ENCODE data around the gene VPS37C.

DNA sequence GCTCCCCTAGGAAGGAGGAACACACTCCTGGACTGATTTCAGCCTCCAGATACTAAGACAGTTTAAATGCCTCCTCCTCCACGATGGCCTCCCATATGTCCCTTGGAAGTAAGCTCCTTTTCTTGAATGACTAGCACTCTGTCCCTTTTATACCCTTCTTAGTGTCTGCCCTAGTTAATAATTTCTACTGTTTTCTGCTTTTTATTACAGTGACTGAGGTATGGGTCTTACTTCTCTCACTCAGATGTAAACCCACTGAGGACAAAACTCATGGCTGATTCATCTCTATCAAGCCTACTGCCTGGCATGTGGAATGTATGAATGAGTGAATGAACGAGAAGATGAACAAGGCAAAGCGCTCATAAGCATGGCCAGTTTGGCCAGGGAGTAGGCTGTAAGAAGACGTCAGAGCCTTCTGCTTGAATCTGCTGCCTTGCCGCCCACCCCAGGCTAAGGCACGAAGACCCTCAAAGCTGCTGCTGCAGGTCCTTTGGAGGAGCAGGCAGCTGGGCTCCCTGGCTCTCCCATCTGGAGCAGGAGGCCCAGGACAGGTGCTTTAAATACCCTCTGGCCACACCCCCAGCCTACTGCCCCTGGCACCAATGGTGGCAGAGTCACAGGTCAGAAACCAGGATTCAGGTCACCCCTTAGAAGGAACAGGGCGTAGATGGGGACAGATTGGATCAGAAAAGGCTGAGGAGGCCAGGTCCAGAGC, 33.9 kb upstream of the VPS37C start:
- TF ChIP-seq POLR2A (IDR thresholded peaks at IDR 0.05), result no peak
- TF ChIP-seq CTCF (IDR thresholded peaks at IDR 0.05), result no peak

All from body of pancreas (tissue), 4 donors.